Stimulated activated CD8-positive, alpha-beta memory T cell treated with anti-CD3 and anti-CD28 coated beads, Interleukin-7, amount 100 ng/mL, for 48 hours (primary cell): ENCODE results near the gene PLXND1.
"Not testable (repeated sequence)": the region's sequence is repeated elsewhere in the genome, so short reads cannot be mapped to it uniquely, and the experiment has no call there.

ENCODE experiments used
- DNase-seq, 2 donors: peaks; one replicate each; pipeline ENCODE4 v3.0.0-alpha.2; 2020; ENCODE audit warnings: low read depth in 1 of 2; ENCODE audit errors: extremely low read depth in 1 of 2

The PLXND1 gene

GRCh38 chr3:129606636-129607390 is at the start of gene PLXND1:
PLXND1 (minus strand) TSS chr3:129606676; CDS start chr3:129606639, 37 bp downstream.
- DNase-seq = no peak

GRCh38 chr3:129655291-129655700 is 48.8 kb upstream of the PLXND1 start:
- DNase-seq = no peak

GRCh38 chr3:129654131-129654530 is 47.7 kb upstream of the PLXND1 start:
- DNase-seq = no peak

- DNase-seq = no peak
These were observed 46.5 kb upstream of the PLXND1 start for GRCh38 chr3:129653019-129653418.

- DNase-seq = no peak
These were observed 45.1 kb upstream of the PLXND1 start for GRCh38 chr3:129651435-129652202.

- peak in 1 of 2 donors; percentile 43 for DNase-seq
These were observed 43.9 kb upstream of the PLXND1 start for GRCh38 chr3:129650256-129650872.

- no peak for DNase-seq
These were observed 41.9 kb upstream of the PLXND1 start for GRCh38 chr3:129648391-129648790.

GRCh38 chr3:129645286-129645685 is 38.8 kb upstream of the PLXND1 start:
- no peak for DNase-seq

GRCh38 chr3:129644836-129645235 is 38.4 kb upstream of the PLXND1 start:
- DNase-seq = no peak

GRCh38 chr3:129641567-129642260 is 35.2 kb upstream of the PLXND1 start:
- DNase-seq = not testable (repeated sequence)

- not testable (repeated sequence) for DNase-seq
These were observed 34.5 kb upstream of the PLXND1 start for GRCh38 chr3:129640985-129641384.

- DNase-seq = no peak
These were observed 32.0 kb upstream of the PLXND1 start for GRCh38 chr3:129638481-129638880.

- no peak for DNase-seq
These were observed 29.6 kb upstream of the PLXND1 start for GRCh38 chr3:129636082-129636481.

- no peak for DNase-seq
These were observed 29.2 kb upstream of the PLXND1 start for GRCh38 chr3:129635656-129636055.

- no peak for DNase-seq
These were observed 27.4 kb upstream of the PLXND1 start for GRCh38 chr3:129633751-129634481.

GRCh38 chr3:129632977-129633376 is 26.5 kb upstream of the PLXND1 start:
- no peak for DNase-seq

- DNase-seq = no peak
These were observed 26.1 kb upstream of the PLXND1 start for GRCh38 chr3:129632556-129632955.

- no peak for DNase-seq
These were observed 25.6 kb upstream of the PLXND1 start for GRCh38 chr3:129632056-129632455.

GRCh38 chr3:129629011-129629410 is 22.5 kb upstream of the PLXND1 start:
- no peak for DNase-seq

GRCh38 chr3:129628169-129628522 is 21.7 kb upstream of the PLXND1 start:
- DNase-seq = no peak
